ENCODE results near the gene CEP68.

DNA sequence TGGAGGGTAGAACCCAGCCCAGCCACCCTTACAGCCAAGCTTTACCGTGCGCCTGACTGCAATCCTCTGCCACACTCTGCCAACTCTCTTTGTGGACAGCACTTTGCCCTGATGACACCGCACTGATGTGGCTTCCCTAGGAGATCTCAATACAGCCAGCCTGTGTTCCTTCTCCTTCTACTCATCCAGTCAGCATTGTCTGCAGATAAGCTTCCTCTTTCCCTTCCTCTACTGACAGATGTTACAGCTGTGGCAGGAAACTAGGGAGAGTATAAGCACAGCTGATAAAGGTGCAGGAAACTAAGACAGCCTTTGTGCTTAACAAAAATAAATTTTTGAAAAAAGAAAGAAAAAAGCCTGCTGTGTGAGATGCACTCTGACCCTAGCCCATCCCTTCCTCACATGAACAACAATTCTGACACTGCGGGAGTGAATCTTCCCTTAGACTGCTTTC, 25.0 kb downstream of the CEP68 start:
- TF ChIP-seq EP300 (IDR thresholded peaks at IDR 0.05) (no peak), POLR2A (IDR thresholded peaks at IDR 0.05) (no peak), POLR2AphosphoS5 (IDR thresholded peaks at IDR 0.05) (peak in 1 of 3 donors; percentile 12)
- TF ChIP-seq, protein P1, sequence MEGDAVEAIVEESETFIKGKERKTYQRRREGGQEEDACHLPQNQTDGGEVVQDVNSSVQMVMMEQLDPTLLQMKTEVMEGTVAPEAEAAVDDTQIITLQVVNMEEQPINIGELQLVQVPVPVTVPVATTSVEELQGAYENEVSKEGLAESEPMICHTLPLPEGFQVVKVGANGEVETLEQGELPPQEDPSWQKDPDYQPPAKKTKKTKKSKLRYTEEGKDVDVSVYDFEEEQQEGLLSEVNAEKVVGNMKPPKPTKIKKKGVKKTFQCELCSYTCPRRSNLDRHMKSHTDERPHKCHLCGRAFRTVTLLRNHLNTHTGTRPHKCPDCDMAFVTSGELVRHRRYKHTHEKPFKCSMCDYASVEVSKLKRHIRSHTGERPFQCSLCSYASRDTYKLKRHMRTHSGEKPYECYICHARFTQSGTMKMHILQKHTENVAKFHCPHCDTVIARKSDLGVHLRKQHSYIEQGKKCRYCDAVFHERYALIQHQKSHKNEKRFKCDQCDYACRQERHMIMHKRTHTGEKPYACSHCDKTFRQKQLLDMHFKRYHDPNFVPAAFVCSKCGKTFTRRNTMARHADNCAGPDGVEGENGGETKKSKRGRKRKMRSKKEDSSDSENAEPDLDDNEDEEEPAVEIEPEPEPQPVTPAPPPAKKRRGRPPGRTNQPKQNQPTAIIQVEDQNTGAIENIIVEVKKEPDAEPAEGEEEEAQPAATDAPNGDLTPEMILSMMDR (IDR thresholded peaks at IDR 0.05), result no peak
